Cardiac fibroblast (primary cell): ENCODE results near the gene PRTFDC1.
A peak's percentile ranks its signal among the peaks of the same experiment; 100 is the strongest.

Experiments used
- DNase-seq, 2 donors: peaks; one replicate each; pipeline versions ENCODE4 v3.0.0 to v3.0.0-alpha.2; 2010; ENCODE audit warnings: low read depth in 2 of 2
- H3K4me3 ChIP-seq, 2 donors: replicated peaks in 1 of 2; 1 replicate in 1 of 2; 2 replicates in 1 of 2; pipeline ENCODE4 v1.5.1; 2011; ENCODE audit warnings: low read depth in 2 of 2, low read length in 2 of 2, mild to moderate bottlenecking in 2 of 2, moderate library complexity in 1 of 2
- TF ChIP-seq, protein P1 (sequence below): IDR thresholded peaks from one replicate; pipeline ENCODE4 v1.5.1; 2011; ENCODE audit warnings: low read depth, mild to moderate bottlenecking, low read length, inconsistent platforms

The PRTFDC1 gene

DNA sequence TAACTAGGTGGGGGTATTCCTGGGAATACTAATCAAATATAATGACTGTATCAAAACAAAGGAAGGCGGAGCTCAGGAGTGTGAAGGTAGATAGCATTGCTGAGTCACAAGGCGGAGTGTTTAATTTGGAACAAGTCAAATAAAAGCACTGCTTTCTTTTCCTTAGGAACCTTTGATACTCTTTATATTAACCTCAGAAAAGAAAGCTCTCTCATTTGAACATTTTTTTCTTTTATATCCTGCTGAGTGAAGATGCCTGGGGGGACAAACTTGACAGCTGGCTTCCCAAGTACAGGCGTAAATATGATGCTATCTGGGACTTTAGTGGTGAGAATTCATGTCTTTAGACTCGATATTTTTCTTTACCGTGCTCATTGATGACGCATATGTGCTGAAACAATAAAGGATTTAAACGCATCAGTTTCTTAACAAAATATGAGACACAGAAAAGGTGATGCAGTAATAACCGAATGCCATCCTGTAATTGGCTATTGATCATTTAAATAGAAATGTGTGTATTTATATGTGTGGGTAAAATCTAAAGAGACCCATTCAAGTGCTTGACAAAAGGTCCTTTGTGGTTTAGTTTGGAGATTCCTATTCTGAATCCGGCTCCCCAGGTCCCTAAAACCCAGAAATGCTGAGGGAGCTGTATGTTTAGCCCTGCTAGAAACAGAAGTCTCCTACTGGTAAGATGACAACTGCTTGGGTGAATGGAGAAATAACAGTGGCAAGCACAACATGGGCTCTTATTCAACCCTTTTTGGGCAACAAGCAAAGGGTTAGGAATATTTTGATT is 102.7 kb downstream of the PRTFDC1 start:
- DNase-seq, result peak in 1 of 2 donors; percentile 41
- H3K4me3 ChIP-seq, result no peak overlapping the region
- TF ChIP-seq, protein P1, sequence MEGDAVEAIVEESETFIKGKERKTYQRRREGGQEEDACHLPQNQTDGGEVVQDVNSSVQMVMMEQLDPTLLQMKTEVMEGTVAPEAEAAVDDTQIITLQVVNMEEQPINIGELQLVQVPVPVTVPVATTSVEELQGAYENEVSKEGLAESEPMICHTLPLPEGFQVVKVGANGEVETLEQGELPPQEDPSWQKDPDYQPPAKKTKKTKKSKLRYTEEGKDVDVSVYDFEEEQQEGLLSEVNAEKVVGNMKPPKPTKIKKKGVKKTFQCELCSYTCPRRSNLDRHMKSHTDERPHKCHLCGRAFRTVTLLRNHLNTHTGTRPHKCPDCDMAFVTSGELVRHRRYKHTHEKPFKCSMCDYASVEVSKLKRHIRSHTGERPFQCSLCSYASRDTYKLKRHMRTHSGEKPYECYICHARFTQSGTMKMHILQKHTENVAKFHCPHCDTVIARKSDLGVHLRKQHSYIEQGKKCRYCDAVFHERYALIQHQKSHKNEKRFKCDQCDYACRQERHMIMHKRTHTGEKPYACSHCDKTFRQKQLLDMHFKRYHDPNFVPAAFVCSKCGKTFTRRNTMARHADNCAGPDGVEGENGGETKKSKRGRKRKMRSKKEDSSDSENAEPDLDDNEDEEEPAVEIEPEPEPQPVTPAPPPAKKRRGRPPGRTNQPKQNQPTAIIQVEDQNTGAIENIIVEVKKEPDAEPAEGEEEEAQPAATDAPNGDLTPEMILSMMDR, result no peak

DNA sequence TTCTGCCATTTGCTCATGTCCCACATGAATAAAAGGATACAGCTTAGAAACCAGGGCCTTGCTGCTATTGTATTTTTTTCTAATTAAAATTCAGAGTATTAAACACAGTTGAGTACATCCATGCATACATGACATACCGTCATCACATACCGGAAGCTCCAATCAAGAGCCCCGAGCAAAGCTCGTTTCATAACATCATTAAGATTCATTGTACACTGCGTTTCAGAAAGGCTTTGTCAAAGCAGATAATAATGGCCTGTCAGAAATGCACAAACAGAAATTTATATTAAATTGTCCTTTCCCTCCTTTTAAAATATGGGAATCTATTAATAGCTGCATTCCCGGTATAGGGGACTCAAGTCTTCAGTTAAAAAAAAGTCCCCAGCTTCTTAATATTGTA is 103.4 kb downstream of the PRTFDC1 start:
- TF ChIP-seq, protein P1, result no peak
- H3K4me3 ChIP-seq, result no peak overlapping the region
- DNase-seq, result peak; percentile 41

DNA sequence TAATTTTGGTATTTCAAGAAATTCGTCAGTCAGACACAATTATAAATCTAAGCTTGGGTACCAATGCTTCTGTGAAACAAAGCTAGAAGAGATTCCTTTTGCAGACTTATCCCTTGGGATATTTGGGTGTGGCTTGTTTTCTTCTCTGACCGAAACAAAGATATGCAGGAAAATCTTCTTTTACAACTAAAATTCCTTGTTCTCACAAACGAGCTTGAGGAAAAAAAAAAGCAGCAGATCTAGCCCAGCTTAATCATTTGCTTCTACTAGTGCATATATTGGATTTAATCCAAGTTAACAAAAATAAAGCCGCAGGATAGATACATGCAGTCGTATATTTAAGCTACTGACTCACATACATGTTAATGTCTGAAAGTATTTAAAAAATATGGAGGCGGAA is 104.2 kb downstream of the PRTFDC1 start:
- no peak overlapping the region for H3K4me3 ChIP-seq
- DNase-seq, result peak; percentile 39 to 50
- TF ChIP-seq, protein P1, result no peak

DNA sequence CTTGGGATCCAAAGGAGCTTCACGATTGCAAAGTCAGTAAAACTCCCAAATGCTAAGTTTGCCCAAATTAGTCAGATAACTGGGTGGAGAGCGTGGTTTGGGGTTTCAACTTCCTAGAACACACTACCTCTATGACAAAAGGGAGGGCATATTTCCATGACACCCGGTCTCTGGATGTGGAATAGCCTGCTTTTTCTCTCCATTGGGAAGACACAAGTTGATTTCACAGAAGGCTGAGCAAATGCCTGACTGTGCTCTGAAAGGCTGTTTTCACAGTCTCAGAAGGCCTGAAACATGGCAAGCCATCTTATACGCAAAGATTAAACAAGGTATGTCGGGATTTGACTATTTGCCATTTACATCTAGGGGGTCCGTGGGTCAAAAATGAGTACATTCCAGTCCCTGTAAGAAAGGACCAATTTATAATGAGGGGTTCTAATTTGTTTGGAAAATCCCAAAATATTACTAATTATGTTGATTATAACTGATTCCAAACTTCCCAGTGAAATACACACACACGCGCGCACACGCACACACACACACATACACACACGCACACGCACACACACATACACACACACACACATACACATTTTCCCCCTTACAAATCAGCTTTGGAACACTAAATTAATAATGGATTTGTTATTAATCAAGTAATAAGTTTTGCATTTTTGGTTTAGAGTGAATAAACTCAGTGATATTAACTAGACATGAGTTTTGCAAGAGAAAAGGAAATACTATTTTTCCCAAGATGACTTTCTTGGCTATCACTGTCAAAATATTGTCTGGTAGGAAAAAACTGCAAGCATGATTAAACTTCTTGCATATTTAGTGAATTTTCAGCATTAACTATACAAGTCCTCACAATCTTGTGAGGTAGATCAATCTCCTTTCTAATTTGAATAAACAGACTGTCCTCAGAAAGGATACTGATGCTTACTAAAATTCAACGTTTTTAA is 105.0 kb downstream of the PRTFDC1 start:
- TF ChIP-seq, protein P1, result no peak
- H3K4me3 ChIP-seq, result no peak overlapping the region
- peak in 1 of 2 donors; percentile 41 for DNase-seq

DNA sequence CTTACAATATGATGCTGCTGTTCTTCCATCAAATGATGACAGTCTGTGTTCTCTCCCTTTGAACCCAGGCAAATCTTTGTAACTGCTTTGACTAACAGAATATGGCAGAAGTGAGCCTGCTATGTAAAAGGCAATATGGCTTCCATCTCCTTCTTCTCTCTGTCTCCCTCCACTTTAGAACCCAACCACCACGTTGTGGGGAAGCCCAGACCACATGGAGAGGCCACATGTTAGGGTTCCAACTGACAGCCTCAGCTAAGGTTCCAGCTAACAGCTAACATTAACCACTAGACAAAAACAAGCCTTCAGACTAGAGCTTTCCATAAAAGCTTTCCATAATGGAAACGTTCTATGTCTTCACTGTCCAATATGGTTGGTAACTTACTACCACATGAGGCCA is 107.7 kb downstream of the PRTFDC1 start:
- TF ChIP-seq, protein P1, result no peak
- no peak for DNase-seq

DNA sequence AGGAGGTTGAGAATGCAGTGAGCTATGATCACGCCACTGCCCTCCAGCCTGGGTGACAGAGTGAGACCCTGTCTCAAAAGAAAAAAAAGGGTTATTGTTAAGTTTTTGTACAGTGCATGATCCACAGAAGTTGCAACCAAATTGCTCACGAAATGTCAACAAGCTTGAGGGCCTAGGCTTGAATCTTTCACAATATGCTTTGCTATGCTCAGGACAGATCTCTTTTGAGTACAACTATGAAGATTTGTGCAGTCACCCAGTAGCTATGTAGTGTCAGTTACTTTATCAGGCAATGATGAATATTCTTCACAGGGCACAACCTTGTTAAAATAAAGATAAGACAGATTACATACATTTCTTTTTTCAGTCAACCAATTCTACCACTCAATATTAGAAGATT is 109.2 kb downstream of the PRTFDC1 start:
- DNase-seq, result no peak
- TF ChIP-seq, protein P1, result no peak
- no peak overlapping the region for H3K4me3 ChIP-seq

More for the DNA sequence above, 107.7 kb downstream of the PRTFDC1 start:
- H3K4me3 ChIP-seq, result no peak overlapping the region
